Osteoblast (primary cell): ENCODE measurements around the gene TPSG1. TPM values are rescaled to one million over a fixed set of nuclear protein-coding genes. Genes with fewer than 3 reads are reported as not detected.
"Not testable (repeated sequence)": the region's sequence is repeated elsewhere in the genome, so short reads cannot be mapped to it uniquely, and the experiment has no call there.

Source experiments
- DNase-seq: peaks from one replicate; pipeline ENCODE4 v3.0.0; 2011; ENCODE audit warnings: low spot score, mixed read lengths; ENCODE audit not compliant: insufficient read length; ENCODE audit errors: missing footprints
- H2AFZ ChIP-seq: 2 replicates; pipeline ENCODE4 v1.6.0; 2011; ENCODE audit warnings: mild to moderate bottlenecking, low read length
- H3K27ac ChIP-seq: 2 replicates; pipeline ENCODE4 v1.5.1; 2011; ENCODE audit warnings: mild to moderate bottlenecking, low read depth, low read length, moderate library complexity
- H3K27me3 ChIP-seq: 2 replicates; pipeline ENCODE4 v1.6.0; 2012; ENCODE audit warnings: mild to moderate bottlenecking, control low read depth, inconsistent platforms, low read length, moderate library complexity; ENCODE audit not compliant: insufficient read depth
- H3K36me3 ChIP-seq: 2 replicates; pipeline ENCODE4 v1.5.1; 2011; ENCODE audit warnings: mild to moderate bottlenecking, low read length, control low read depth, moderate library complexity; ENCODE audit not compliant: insufficient read depth
- H3K4me1 ChIP-seq: 2 replicates; pipeline ENCODE4 v1.5.1; 2011; ENCODE audit warnings: mild to moderate bottlenecking, low read length, control low read depth, moderate library complexity; ENCODE audit not compliant: insufficient read depth
- H3K4me2 ChIP-seq: 2 replicates; pipeline ENCODE4 v1.6.0; 2011; ENCODE audit warnings: mild to moderate bottlenecking, low read length; ENCODE audit not compliant: insufficient read depth
- H3K4me3 ChIP-seq: fragments of 200-600 bp; sonication (generic); 3 replicates; pipeline ENCODE4 v1.5.1; 2012; ENCODE audit warnings: mild to moderate bottlenecking, low read length, inconsistent platforms; ENCODE audit not compliant: insufficient read depth
- H3K79me2 ChIP-seq: 2 replicates; pipeline ENCODE4 v1.6.0; 2012; ENCODE audit warnings: mild to moderate bottlenecking, low read length, control low read depth, inconsistent platforms; ENCODE audit not compliant: insufficient read depth
- H3K9me3 ChIP-seq: 2 replicates; pipeline ENCODE4 v1.5.1; 2011; ENCODE audit warnings: low read depth, low read length, control low read depth
- H4K20me1 ChIP-seq: 2 replicates; pipeline ENCODE4 v1.6.0; 2012; ENCODE audit warnings: mild to moderate bottlenecking, low read length, control low read depth; ENCODE audit not compliant: insufficient read depth
- CTCF ChIP-seq: IDR thresholded peaks from 2 replicates; pipeline ENCODE4 v1.5.1; 2011; ENCODE audit warnings: mild to moderate bottlenecking, low read depth, low read length, moderate library complexity; ENCODE audit errors: extremely low read depth
- total RNA-seq: library from RNA; depleted of rRNA; stranded (reverse); fragments of >200 nt; gene quantifications from 2 replicates; pipeline ENCODE4 v1.2.3, GENCODE V29; 2012

Gene TPSG1
- total RNA-seq, 1 donor: not detected

DNA sequence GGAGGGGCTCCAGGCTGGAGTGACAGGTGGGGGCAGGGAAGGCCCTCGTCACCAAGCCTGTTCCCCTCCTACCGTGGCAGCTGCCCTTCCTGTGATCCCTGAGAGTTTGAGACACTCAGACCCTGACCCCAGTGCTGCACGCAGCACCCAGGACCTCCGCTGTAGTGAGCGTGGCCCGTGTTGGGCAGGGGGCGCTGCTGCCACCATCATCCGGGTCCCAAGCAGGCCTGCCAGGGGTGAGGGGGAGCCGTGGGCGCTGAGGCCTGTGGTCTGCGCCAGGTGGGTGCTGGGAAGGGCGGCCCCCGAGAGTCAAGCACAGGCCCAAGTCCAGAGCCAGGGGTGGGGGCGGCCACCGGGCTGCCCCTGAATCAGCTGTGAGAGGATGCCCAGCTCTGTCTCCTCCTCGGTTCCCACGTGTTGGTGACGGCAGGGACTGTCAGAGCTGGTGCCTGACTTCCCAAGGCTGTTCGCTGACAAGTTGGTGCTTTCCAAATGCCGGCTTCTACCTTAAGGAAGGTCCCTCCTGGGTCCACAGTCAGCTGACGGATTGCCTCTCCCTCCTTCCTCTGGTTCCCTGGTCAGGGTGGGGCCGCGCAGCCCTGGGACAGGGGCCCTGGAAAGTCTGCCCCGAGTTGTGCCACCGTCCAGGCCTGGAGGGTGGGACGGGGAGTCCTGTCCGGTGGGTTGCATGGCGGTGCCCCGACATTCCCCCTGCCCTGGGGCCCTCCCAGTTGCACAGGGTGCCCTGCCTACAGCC, 31.1 kb downstream of the TPSG1 start:
- H3K27me3 ChIP-seq: no peaks in the 10 kb centered on the region
- no peaks in the 10 kb centered on the region for H4K20me1 ChIP-seq
- H3K36me3 ChIP-seq: no peaks in the 10 kb centered on the region
- H3K4me2 ChIP-seq: no peak overlapping the region
- no peak overlapping the region for H3K27ac ChIP-seq
- H3K79me2 ChIP-seq: no peaks in the 10 kb centered on the region
- H2AFZ ChIP-seq: no peak overlapping the region
- TF ChIP-seq CTCF: no peak
- H3K4me3 ChIP-seq: no peak overlapping the region
- H3K4me1 ChIP-seq: no peaks in the 10 kb centered on the region
- DNase-seq: no peak
- H3K9me3 ChIP-seq: no peaks in the 10 kb centered on the region

DNA sequence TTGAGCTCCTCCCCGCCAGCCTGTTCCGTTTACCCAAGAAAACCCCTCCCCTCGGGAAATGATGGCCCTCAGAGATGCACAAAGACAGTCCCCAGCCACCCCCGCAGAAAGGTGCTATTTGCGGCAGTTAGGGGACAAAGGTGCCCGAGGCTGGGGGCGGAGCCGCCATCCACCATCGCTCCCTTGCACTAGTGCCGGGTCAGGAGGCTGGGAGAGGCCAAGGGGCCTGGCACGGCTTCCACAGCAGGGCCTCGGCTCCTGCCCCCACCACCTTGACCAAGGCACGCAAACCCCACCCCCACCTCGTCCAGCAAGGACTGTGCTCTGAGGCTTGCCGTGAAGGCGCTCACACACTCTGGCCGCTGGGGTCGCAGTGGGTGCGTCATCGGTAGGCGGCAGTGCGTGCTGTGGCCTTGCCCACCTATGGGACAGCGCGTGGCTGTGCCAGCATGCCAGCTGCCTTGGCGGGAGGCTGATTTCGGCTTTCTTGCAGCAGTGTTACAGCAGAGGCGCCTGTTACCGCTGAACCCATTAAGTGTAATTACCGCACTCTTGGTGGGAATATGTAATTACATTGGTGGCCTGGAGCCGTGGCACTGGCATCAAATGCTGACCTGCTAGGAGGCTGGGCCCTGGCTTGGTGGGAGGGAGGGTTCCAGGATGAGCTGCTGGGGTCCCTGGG, 31.8 kb downstream of the TPSG1 start:
- Histone ChIP-seq H3K4me2 (no peak overlapping the region), H3K27me3 (no peaks in the 10 kb centered on the region), H3K9me3 (no peaks in the 10 kb centered on the region), H3K4me3 (no peak overlapping the region), H3K36me3 (no peaks in the 10 kb centered on the region), H3K27ac (no peak overlapping the region), H2AFZ (no peak overlapping the region), H3K79me2 (no peaks in the 10 kb centered on the region), H4K20me1 (no peaks in the 10 kb centered on the region), H3K4me1 (no peaks in the 10 kb centered on the region)
- no peak for TF ChIP-seq CTCF
- no peak for DNase-seq

GRCh38 chr16:1192384-1193073, 32.5 kb downstream of the TPSG1 start:
- H3K9me3 ChIP-seq: no peaks in the 10 kb centered on the region
- DNase-seq: no peak
- H3K4me1 ChIP-seq: no peaks in the 10 kb centered on the region
- no peak for TF ChIP-seq CTCF
- H3K27me3 ChIP-seq: no peaks in the 10 kb centered on the region
- no peak overlapping the region for H3K4me2 ChIP-seq
- no peak overlapping the region for H3K4me3 ChIP-seq
- H4K20me1 ChIP-seq: no peaks in the 10 kb centered on the region
- H3K79me2 ChIP-seq: no peaks in the 10 kb centered on the region
- H3K36me3 ChIP-seq: no peaks in the 10 kb centered on the region
- H3K27ac ChIP-seq: no peak overlapping the region
- H2AFZ ChIP-seq: no peak overlapping the region

- not testable (repeated sequence) for H3K4me2 ChIP-seq, H3K9me3 ChIP-seq, H3K4me3 ChIP-seq, H3K27ac ChIP-seq, H3K79me2 ChIP-seq, H4K20me1 ChIP-seq, H2AFZ ChIP-seq, H3K36me3 ChIP-seq, DNase-seq, H3K27me3 ChIP-seq, H3K4me1 ChIP-seq
These were observed 34.3 kb downstream of the TPSG1 start for GRCh38 chr16:1190789-1191188.
